Left lobe of liver (tissue), 2 donors: ENCODE results near the gene TLN1. TPM values are rescaled to one million over a fixed set of nuclear protein-coding genes. Genes with fewer than 3 reads are reported as not detected.

ENCODE experiments used
- ATAC-seq: fragments of 200-7000 bp; cut with Tn5 transposase; one replicate; pipeline ENCODE4 v1.9.1; 2020; ENCODE audit warnings: mild to moderate bottlenecking, moderate library complexity
- DNase-seq: peaks from one replicate; pipeline ENCODE4 v3.0.0-alpha.2; 2020; ENCODE audit warnings: low spot score
- total RNA-seq: library from RNA; stranded (reverse); gene quantifications from one replicate; pipeline ENCODE4 v1.2.1, GENCODE V29; 2021
- donor health status: DM: no; HTN: no; CAD: no; lungs with moderate emphysema.
- donor health status: DM: no; HTN: yes; CAD: no.

Gene TLN1
- 107 TPM for total RNA-seq

GRCh38 chr9:35732185-35732799 lies at the start of gene TLN1, which contains the start of gene CREB3:
Gene TLN1, minus strand, starts transcription at chr9:35732195. Its CDS starts 6,501 bp downstream, at chr9:35725694.
Gene CREB3, plus strand, starts transcription at chr9:35732666. Its CDS starts 107 bp downstream, at chr9:35732773.
- peak; percentile 99 for DNase-seq
- ATAC-seq = peak; percentile 84

GRCh38 chr9:35781066-35781465 lies 49.1 kb upstream of the TLN1 start:
- ATAC-seq (no peak), DNase-seq (no peak)

GRCh38 chr9:35778496-35778895 lies 46.5 kb upstream of the TLN1 start:
- no peak for ATAC-seq
- DNase-seq = no peak

GRCh38 chr9:35776018-35776417 lies 44.0 kb upstream of the TLN1 start:
- ATAC-seq = no peak
- DNase-seq = no peak

GRCh38 chr9:35774907-35775635 lies 43.1 kb upstream of the TLN1 start:
- no peak for DNase-seq
- ATAC-seq = peak; percentile 59

GRCh38 chr9:35771943-35772342 lies 39.9 kb upstream of the TLN1 start:
- no peak for DNase-seq
- no peak for ATAC-seq

GRCh38 chr9:35771534-35771933 lies 39.5 kb upstream of the TLN1 start:
- peak; percentile 42 for ATAC-seq

GRCh38 chr9:35771075-35771433 lies 39.1 kb upstream of the TLN1 start:
- DNase-seq = no peak
- ATAC-seq = peak; percentile 76

More at GRCh38 chr9:35771534-35771933, 39.5 kb upstream of the TLN1 start:
- DNase-seq = no peak

- no peak for DNase-seq
- ATAC-seq = no peak
Observed at GRCh38 chr9:35769763-35770162, 37.8 kb upstream of the TLN1 start.

GRCh38 chr9:35767458-35767857 lies 35.5 kb upstream of the TLN1 start:
- DNase-seq = no peak
- no peak for ATAC-seq

GRCh38 chr9:35766997-35767396 lies 35.0 kb upstream of the TLN1 start:
- DNase-seq (no peak), ATAC-seq (no peak)

GRCh38 chr9:35763803-35764202 lies 31.8 kb upstream of the TLN1 start:
- ATAC-seq (no peak), DNase-seq (no peak)

GRCh38 chr9:35763181-35763580 lies 31.2 kb upstream of the TLN1 start:
- no peak for ATAC-seq

GRCh38 chr9:35760651-35761050 lies 28.7 kb upstream of the TLN1 start:
- DNase-seq (no peak), ATAC-seq (no peak)

More at GRCh38 chr9:35763181-35763580, 31.2 kb upstream of the TLN1 start:
- DNase-seq = no peak

GRCh38 chr9:35759795-35760194 lies 27.8 kb upstream of the TLN1 start:
- no peak for ATAC-seq
- no peak for DNase-seq

GRCh38 chr9:35758475-35759050 lies 26.6 kb upstream of the TLN1 start:
- ATAC-seq = no peak
- DNase-seq = no peak

GRCh38 chr9:35757892-35758275 lies 25.9 kb upstream of the TLN1 start:
- DNase-seq = no peak

GRCh38 chr9:35757226-35757891 lies 25.4 kb upstream of the TLN1 start:
- DNase-seq (no peak), ATAC-seq (peak; percentile 70)

More at GRCh38 chr9:35757892-35758275, 25.9 kb upstream of the TLN1 start:
- no peak for ATAC-seq

GRCh38 chr9:35756275-35757225 lies 24.6 kb upstream of the TLN1 start:
- peak; percentile 82 for ATAC-seq
- peak; percentile 65 for DNase-seq

GRCh38 chr9:35755071-35755470 lies 23.1 kb upstream of the TLN1 start:
- ATAC-seq (no peak), DNase-seq (no peak)
